ENCODE measurements around the gene CAVIN4. TPM values are rescaled to one million over a fixed set of nuclear protein-coding genes. Genes with fewer than 3 reads are reported as not detected.

Gene CAVIN4
- total and polyA plus RNA-seq, 2 of the 13 experiments (the other 11 are each of a cell fraction or from before 2014, with no cell fraction given): 0.54 to 1.00 TPM

DNA sequence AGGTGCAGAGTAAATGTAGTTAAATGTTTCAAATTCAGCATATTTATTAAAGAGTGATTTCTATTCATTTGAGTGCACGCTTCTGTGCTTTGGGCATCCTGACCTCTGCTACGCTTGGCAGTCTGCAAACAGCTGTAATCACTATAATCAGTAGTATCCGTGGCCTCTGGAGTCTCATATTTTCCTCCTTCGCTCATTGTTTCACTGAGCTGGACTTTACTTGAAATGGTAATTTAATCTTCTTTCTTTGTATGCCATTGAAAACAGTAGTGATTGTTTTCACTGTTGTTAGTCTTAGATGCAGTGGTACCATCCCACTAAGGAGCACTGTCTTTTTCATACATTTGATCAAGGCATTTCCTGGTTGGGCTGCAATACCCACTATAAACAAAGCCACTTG lies 43.5 kb upstream of the CAVIN4 start (continued):
- TF ChIP-seq, protein P1, sequence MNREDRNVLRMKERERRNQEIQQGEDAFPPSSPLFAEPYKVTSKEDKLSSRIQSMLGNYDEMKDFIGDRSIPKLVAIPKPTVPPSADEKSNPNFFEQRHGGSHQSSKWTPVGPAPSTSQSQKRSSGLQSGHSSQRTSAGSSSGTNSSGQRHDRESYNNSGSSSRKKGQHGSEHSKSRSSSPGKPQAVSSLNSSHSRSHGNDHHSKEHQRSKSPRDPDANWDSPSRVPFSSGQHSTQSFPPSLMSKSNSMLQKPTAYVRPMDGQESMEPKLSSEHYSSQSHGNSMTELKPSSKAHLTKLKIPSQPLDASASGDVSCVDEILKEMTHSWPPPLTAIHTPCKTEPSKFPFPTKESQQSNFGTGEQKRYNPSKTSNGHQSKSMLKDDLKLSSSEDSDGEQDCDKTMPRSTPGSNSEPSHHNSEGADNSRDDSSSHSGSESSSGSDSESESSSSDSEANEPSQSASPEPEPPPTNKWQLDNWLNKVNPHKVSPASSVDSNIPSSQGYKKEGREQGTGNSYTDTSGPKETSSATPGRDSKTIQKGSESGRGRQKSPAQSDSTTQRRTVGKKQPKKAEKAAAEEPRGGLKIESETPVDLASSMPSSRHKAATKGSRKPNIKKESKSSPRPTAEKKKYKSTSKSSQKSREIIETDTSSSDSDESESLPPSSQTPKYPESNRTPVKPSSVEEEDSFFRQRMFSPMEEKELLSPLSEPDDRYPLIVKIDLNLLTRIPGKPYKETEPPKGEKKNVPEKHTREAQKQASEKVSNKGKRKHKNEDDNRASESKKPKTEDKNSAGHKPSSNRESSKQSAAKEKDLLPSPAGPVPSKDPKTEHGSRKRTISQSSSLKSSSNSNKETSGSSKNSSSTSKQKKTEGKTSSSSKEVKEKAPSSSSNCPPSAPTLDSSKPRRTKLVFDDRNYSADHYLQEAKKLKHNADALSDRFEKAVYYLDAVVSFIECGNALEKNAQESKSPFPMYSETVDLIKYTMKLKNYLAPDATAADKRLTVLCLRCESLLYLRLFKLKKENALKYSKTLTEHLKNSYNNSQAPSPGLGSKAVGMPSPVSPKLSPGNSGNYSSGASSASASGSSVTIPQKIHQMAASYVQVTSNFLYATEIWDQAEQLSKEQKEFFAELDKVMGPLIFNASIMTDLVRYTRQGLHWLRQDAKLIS (CRISPR knock-in tag; IDR thresholded peaks at IDR 0.05): no peak
- TF ChIP-seq PRPF4 (IDR thresholded peaks at IDR 0.05; ENCODE audit: low read depth, low read length, poor library complexity, severe bottlenecking) (no peak), FOXP1 (IDR thresholded peaks at IDR 0.05) (no peak), FOXP1 (CRISPR knock-in tag; IDR thresholded peaks at IDR 0.05) (no peak)

DNA sequence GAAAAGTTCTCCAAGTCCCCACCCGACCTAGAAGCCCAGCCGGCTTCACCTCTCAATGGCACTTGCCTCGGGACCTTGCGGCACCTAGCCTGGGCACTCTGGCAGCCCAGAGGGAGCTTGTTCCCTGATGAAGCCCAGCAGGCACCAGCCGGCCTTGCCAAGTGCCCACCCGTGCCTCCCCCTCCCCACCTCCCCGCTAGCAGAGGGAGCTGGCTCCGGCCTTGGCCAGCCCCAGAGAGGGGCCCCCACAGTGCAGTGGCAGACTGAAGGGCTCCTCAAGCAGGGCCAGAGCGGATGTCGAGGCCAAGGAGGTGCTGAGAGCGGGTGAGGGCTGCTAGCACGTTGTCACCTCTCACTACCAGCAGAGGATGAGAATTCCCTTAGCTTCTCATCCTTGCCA lies 37.6 kb upstream of the CAVIN4 start:
- no peak for DNase-seq (ENCODE audit: low spot score)
- ATAC-seq: no peak
- Histone ChIP-seq H3K9me3 (ENCODE audit: low read length) (peaks cover 10% of the 10 kb centered on the region; the same call in 1 of the 2 replicates), H3K79me2 (ENCODE audit: insufficient read depth, low read length) (no peaks in the 10 kb centered on the region), H4K20me1 (ENCODE audit: insufficient read depth, low read length) (no peaks in the 10 kb centered on the region), H3K27ac (ENCODE audit: extremely low read length, insufficient read depth, low read length) (no peak overlapping the region), H3K4me3 (replicated peaks in 1 of 3; ENCODE audit: insufficient read depth in 1 of 3, low read depth in 2 of 3, low read length in 3 of 3) (no peak overlapping the region), H3K36me3 (replicated peaks in 1 of 2; ENCODE audit: control insufficient read depth in 1 of 2, insufficient read depth in 2 of 2, low read length in 2 of 2) (no peaks in the 10 kb centered on the region), H3K4me1 (ENCODE audit: insufficient read depth, low read length) (peaks cover 15% of the 10 kb centered on the region), H3K9ac (ENCODE audit: insufficient read depth, low read depth, low read length) (no peak overlapping the region), H3K4me2 (ENCODE audit: low read depth, low read length) (no peak overlapping the region), H2AFZ (ENCODE audit: low read length) (no peak overlapping the region), H3K27me3 (ENCODE audit: control insufficient read depth in 1 of 2, insufficient read depth in 2 of 2, low read length in 2 of 2) (no peaks in the 10 kb centered on the region)
- intact Hi-C loops (cut with micrococcal nuclease; ENCODE audit: unreplicated experiment): no loop called here
- 61% methylated on average over 5 of the region's 12 CpGs for WGBS (ENCODE audit: low lambda C conversion rate)
- no TSS peak for BruUV-seq (replicated peaks)
- no peak for FAIRE-seq
- in situ Hi-C loops (cut with HindIII; ENCODE audit: extremely low pct_ligation_motif_present, low pct_unique_long_range_greater_than_20kb): no loop called here
- CTCF ChIA-PET (ENCODE audit: low intra/inter-chr PET ratio, low total read pairs): no interaction called here
- POLR2A ChIA-PET: no interaction called here
- TF ChIP-seq NFRKB (IDR thresholded peaks at IDR 0.05) (no peak), MYC (CRISPR knock-in tag; IDR thresholded peaks at IDR 0.05; ENCODE audit: borderline replicate concordance) (no peak), HNRNPLL (IDR thresholded peaks at IDR 0.05; ENCODE audit: low read depth, low read length, poor library complexity, severe bottlenecking) (no peak), NPAS2 (CRISPR knock-in tag; IDR thresholded peaks at IDR 0.05; ENCODE audit: borderline replicate concordance) (no peak), ZMYM2 (CRISPR knock-in tag; IDR thresholded peaks at IDR 0.05) (no peak)
- TF ChIP-seq, protein P2, sequence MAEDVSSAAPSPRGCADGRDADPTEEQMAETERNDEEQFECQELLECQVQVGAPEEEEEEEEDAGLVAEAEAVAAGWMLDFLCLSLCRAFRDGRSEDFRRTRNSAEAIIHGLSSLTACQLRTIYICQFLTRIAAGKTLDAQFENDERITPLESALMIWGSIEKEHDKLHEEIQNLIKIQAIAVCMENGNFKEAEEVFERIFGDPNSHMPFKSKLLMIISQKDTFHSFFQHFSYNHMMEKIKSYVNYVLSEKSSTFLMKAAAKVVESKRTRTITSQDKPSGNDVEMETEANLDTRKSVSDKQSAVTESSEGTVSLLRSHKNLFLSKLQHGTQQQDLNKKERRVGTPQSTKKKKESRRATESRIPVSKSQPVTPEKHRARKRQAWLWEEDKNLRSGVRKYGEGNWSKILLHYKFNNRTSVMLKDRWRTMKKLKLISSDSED (CRISPR knock-in tag; IDR thresholded peaks at IDR 0.05): no peak
- TF ChIP-seq, protein P3, sequence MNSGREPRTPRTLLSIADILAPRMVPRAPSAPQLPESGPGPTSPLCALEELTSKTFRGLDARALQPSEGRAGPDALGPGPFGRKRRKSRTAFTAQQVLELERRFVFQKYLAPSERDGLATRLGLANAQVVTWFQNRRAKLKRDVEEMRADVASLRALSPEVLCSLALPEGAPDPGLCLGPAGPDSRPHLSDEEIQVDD (CRISPR knock-in tag; IDR thresholded peaks at IDR 0.05; ENCODE audit: borderline replicate concordance): no peak
- TF ChIP-seq, protein P4, sequence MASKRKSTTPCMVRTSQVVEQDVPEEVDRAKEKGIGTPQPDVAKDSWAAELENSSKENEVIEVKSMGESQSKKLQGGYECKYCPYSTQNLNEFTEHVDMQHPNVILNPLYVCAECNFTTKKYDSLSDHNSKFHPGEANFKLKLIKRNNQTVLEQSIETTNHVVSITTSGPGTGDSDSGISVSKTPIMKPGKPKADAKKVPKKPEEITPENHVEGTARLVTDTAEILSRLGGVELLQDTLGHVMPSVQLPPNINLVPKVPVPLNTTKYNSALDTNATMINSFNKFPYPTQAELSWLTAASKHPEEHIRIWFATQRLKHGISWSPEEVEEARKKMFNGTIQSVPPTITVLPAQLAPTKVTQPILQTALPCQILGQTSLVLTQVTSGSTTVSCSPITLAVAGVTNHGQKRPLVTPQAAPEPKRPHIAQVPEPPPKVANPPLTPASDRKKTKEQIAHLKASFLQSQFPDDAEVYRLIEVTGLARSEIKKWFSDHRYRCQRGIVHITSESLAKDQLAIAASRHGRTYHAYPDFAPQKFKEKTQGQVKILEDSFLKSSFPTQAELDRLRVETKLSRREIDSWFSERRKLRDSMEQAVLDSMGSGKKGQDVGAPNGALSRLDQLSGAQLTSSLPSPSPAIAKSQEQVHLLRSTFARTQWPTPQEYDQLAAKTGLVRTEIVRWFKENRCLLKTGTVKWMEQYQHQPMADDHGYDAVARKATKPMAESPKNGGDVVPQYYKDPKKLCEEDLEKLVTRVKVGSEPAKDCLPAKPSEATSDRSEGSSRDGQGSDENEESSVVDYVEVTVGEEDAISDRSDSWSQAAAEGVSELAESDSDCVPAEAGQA (IDR thresholded peaks at IDR 0.05; ENCODE audit: low read depth): no peak
- TF ChIP-seq, protein P4 (CRISPR knock-in tag; IDR thresholded peaks at IDR 0.05; ENCODE audit: borderline replicate concordance): no peak

Measured in HepG2 (cell line).